Coronary artery (tissue), 2 donors: Measurements from ENCODE around the gene NEDD4L.

Experiments
- DNase-seq: peaks from one replicate; pipeline ENCODE4 v3.0.0-alpha.2; 2017; ENCODE audit warnings: low spot score
- H3K27ac ChIP-seq, 2 donors: fragments of 200-600 bp; sonication (generic); one replicate each; pipeline ENCODE4 v1.5.1; 2016 to 2019
- H3K4me3 ChIP-seq: fragments of 200-600 bp; sonication (generic); 2 replicates; pipeline ENCODE4 v1.5.1; 2016; ENCODE audit warnings: mild to moderate bottlenecking, moderate library complexity
- TF ChIP-seq, protein P1 (sequence below): fragments of 200-600 bp; sonication (generic); IDR thresholded peaks from one replicate; pipeline ENCODE4 v1.5.1; 2019; ENCODE audit warnings: antibody characterized with exemption

NEDD4L gene

DNA sequence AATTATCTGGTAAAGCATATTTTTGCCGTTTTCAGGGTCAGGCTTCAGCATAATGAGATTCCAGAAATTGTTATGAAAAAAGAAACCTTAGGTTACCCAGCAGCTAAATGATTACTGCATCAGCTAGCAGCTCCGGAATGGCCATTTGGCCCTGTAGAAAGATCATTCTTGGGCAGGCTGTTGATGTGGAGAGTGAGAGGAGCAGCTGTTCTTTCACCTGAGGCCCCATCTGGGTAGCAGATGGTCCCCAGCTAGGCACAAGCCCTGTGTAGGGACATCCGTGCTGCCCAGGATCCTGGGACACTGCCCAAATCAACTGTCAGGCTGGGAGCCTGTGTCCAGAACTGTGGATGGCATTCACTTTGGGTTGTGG lies 61.8 kb downstream of the NEDD4L start:
- Histone ChIP-seq H3K27ac (no peak overlapping the region), H3K4me3 (no peak overlapping the region)
- TF ChIP-seq, protein P1, sequence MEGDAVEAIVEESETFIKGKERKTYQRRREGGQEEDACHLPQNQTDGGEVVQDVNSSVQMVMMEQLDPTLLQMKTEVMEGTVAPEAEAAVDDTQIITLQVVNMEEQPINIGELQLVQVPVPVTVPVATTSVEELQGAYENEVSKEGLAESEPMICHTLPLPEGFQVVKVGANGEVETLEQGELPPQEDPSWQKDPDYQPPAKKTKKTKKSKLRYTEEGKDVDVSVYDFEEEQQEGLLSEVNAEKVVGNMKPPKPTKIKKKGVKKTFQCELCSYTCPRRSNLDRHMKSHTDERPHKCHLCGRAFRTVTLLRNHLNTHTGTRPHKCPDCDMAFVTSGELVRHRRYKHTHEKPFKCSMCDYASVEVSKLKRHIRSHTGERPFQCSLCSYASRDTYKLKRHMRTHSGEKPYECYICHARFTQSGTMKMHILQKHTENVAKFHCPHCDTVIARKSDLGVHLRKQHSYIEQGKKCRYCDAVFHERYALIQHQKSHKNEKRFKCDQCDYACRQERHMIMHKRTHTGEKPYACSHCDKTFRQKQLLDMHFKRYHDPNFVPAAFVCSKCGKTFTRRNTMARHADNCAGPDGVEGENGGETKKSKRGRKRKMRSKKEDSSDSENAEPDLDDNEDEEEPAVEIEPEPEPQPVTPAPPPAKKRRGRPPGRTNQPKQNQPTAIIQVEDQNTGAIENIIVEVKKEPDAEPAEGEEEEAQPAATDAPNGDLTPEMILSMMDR: no peak
- no peak for DNase-seq

DNA sequence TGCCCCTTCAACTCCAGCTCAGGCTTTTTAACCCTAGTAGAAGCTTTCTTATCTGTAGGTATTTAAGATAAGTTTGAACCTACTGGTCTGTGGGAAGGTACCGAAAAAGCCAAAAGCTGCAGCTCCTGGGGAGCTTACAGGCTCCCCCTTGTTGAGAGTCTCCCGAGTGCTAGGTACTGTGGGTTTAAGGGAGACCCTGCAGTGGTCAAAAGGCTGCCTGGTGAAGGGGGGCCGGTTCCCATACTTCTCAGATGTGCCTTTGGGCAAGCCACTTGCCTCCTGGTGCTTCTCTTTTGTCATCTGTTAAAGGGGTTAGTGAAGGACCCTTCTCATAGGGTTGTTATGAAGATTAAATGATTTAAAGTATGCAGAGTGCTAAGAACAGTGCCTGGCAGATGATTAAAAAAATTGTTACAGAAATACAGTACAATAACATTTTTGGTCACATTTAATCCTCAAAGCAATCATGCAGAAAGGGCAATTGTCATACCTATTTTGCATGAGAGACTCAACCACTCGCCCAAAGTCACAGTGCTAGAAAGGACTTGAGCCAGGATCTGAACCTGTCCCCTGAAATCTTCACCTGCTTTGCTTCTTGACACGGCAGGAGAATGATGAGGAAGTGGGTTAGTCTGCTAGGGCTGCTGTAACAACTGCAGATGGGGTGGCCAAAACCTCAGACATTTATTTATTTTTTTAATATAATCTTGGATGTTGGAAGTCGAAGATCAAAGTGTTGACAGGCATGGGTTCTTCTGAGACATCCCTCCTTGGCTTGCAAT lies 62.5 kb downstream of the NEDD4L start:
- Histone ChIP-seq H3K27ac (no peak overlapping the region), H3K4me3 (no peak overlapping the region)
- no peak for DNase-seq
- TF ChIP-seq, protein P1: no peak

DNA sequence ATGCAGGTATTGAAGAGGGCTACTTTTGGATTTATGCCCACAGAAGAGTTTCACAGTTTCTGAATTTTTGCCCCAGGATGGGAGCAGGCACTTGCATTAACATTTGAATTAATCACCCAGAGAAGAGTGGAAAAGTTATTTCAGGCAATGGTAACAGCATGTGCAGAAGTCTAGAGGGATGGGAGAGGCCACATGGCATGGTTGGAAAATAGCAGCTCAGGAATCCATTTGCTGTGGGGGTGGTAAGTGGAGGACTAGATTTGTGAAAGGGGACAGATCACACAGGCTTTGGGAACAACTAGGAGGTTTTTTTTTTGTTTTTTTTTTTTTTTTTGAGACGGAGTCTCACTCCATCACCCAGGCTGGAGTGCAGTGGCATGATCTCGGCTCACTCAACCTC lies 65.2 kb downstream of the NEDD4L start:
- TF ChIP-seq, protein P1: no peak
- no peak overlapping the region for H3K4me3 ChIP-seq
- DNase-seq: no peak
- no peak overlapping the region for H3K27ac ChIP-seq

DNA sequence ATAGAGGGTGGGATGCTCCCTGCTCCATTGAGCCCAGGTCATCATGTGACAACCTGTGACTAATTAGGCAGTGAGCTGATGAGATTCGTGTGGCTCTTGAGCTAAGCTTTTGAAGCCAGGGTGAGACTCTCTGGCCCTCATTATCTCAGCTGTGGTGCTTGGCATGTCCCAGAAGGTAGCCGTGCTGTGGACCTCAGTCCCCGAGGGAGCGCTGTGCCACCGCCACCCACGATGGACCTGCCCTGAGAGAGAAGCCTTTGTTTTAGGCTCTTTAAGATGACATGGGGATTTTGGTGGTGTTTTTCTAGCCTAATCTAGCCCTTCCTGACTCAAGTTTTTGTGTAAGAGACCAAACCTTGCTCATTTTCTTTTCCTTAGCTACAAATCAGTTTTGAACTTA lies 66.4 kb downstream of the NEDD4L start:
- no peak for DNase-seq
- TF ChIP-seq, protein P1: no peak
- Histone ChIP-seq H3K4me3 (no peak overlapping the region), H3K27ac (no peak overlapping the region)

DNA sequence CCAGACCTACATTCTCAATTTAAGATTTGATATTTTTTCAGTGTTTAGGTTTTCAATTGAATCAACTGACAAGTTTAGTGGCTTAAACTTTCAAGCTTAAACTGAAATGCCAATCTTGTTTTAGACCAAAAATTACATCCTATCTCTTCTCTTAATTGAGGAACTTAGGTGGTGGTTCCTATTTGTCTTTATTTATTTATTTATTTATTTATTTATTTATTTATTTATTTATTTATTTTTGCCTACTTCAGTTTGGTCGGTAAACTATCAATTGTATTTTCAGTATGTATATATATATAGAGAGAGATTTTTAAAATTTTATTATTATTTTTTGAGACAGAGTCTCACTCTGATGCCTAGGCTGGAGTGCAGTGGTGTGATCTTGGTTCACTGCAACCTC lies 68.1 kb downstream of the NEDD4L start:
- no peak for DNase-seq
- no peak overlapping the region for H3K4me3 ChIP-seq
- H3K27ac ChIP-seq: no peak overlapping the region
- TF ChIP-seq, protein P1: no peak

DNA sequence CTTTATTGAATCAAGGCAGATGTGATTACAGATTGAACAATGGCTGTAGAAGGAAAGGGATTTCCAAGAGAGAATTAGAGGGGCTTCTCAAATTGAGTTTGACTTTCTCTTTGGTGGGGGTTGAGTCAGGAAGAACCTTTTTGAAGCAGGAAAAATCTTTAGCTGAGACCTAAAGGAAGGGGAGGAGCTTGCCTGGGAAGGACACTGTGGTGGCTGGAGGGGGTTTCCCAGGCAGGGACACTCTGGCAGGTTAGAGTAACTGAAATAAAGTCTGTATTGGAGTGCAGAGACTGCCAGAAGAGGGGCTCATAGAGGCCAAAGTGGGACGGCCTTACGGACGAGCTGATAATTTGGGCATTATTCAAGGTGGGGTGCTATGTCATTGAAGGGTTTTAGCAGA lies 69.3 kb downstream of the NEDD4L start:
- Histone ChIP-seq H3K4me3 (no peak overlapping the region), H3K27ac (no peak overlapping the region)
- no peak for DNase-seq
- TF ChIP-seq, protein P1: no peak

DNA sequence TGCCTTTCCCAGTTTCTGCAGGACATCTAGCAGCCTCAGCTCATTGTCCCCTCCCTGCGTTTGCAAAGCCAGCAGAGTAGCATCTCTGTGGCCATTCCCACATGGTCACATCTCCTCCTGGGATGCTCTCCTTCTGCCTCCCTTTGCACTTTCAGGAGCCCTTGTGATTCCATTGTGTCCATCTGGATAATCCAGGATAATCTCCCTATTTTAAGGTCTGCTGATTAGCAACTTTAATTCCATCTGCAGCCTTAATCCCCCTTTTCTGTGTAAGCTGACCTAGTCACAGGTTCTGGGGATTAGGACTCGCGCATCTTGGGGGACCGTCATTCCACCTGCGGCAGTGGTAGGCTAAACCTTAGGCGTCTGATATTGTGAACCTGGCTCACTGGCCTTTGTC lies 70.7 kb downstream of the NEDD4L start:
- TF ChIP-seq, protein P1: no peak
- DNase-seq: no peak
- no peak overlapping the region for H3K4me3 ChIP-seq

More for the DNA sequence above, 70.7 kb downstream of the NEDD4L start:
- no peak overlapping the region for H3K27ac ChIP-seq
